GM20431 (cell line): ENCODE measurements around the gene C1S.
"Not testable (repeated sequence)": the region's sequence is repeated elsewhere in the genome, so short reads cannot be mapped to it uniquely, and the experiment has no call there.

Experiments
- in situ Hi-C: fragments of 300-500 bp; cut with MseI, MboI; formaldehyde crosslinking; loops from one replicate; pipeline ENCODE4 v1.15.0; 2020; ENCODE audit warnings: low sequenced_read_pairs; ENCODE audit not compliant: unreplicated experiment

The C1S gene

GRCh38 chr12:7045913-7046312 lies 14.6 kb upstream of the C1S start:
- in situ Hi-C loops, result no loop called here

- in situ Hi-C loops, result no loop called here
Observed at GRCh38 chr12:7046383-7047105, 14.0 kb upstream of the C1S start.

- in situ Hi-C loops, result no loop called here
Observed at GRCh38 chr12:7047306-7047705, 13.2 kb upstream of the C1S start.

GRCh38 chr12:7049445-7049951 lies 11.0 kb upstream of the C1S start:
- in situ Hi-C loops, result not testable (repeated sequence)

GRCh38 chr12:7049973-7050372 lies 10.5 kb upstream of the C1S start:
- in situ Hi-C loops, result not testable (repeated sequence)

GRCh38 chr12:7054925-7055324 lies 5.6 kb upstream of the C1S start:
- in situ Hi-C loops, result no loop called here

- in situ Hi-C loops, result not testable (repeated sequence)
Observed at GRCh38 chr12:7055736-7056135, 4.8 kb upstream of the C1S start.

- in situ Hi-C loops, result no loop called here
Observed at GRCh38 chr12:7058163-7058845, 2.2 kb upstream of the C1S start.

GRCh38 chr12:7058850-7059395 lies 1.6 kb upstream of the C1S start:
- in situ Hi-C loops, result no loop called here

GRCh38 chr12:7059780-7060179 lies 738 bp upstream of the C1S start:
- in situ Hi-C loops, result no loop called here

- in situ Hi-C loops, result no loop called here
Observed at GRCh38 chr12:7061138-7061537, 620 bp downstream of the C1S start.

- in situ Hi-C loops, result no loop called here
Observed at GRCh38 chr12:7061596-7061995, 1.1 kb downstream of the C1S start.

GRCh38 chr12:7064516-7064915 lies 4.0 kb downstream of the C1S start:
- in situ Hi-C loops, result no loop called here

GRCh38 chr12:7065073-7065623 lies 4.6 kb downstream of the C1S start:
- in situ Hi-C loops, result no loop called here

GRCh38 chr12:7066596-7066995 lies 6.1 kb downstream of the C1S start:
- in situ Hi-C loops, result no loop called here

- in situ Hi-C loops, result no loop called here
Observed at GRCh38 chr12:7067096-7067495, 6.6 kb downstream of the C1S start.

- in situ Hi-C loops, result no loop called here
Observed at GRCh38 chr12:7068240-7068993, 7.9 kb downstream of the C1S start.

- in situ Hi-C loops, result no loop called here
Observed at GRCh38 chr12:7068994-7069346, 8.5 kb downstream of the C1S start.

- in situ Hi-C loops, result no loop called here
Observed at GRCh38 chr12:7069386-7069785, 8.9 kb downstream of the C1S start.

GRCh38 chr12:7072035-7072434 lies 11.5 kb downstream of the C1S start:
- in situ Hi-C loops, result no loop called here
